VCaP (cell line): ENCODE results near the gene TCTA.

ENCODE experiments used
- H3K27ac ChIP-seq: fragments of 450-650 bp; 2 replicates; pipeline ENCODE4 v1.5.1; 2017
- TF ChIP-seq, protein P1 (sequence below): fragments of 450-650 bp; conservative IDR thresholded peaks from 2 replicates; pipeline ENCODE4 v1.5.1; 2017; ENCODE audit warnings: mild to moderate bottlenecking, moderate library complexity

TCTA gene

DNA sequence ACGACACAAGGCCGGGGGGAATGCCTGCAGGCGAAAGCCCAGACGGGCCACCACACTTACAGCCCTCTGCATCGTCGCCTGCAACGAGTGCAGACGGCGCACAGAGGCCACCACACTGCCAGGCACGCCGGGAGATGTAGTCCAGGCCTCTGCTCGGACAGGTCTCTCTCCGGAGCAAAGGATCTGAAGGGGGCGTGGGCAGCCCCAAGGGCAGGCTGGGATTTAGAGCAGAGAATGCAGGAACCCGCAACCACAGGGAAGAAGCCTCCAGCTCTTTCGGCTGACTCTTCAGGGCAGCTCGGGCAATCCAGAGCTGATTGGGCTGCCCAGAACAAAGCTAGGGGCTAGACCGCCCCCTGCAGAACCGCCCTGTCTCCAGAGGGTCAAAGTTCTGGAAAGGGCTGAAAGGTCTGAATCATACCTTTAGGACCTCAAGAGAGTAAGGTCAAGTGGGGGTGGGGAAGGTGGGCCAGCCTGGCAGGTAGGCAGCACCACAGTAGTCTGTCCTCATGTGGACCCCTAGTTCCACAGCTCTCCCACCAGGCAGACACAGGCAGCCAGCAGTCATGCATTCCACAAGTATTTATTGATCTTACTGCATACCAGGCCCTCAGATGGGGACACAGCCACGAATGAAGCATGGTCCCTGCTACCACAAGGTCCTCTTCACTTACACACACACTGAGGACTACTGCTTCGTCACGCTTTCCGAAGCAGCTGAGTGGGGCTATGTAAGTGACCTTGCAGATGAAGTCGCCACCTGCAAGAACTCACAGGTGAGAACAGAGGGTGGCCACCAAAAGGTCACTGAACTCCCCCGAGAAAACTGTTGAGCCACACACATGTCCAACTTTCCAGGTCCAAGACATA lies 10.4 kb downstream of the TCTA start, which contains the start of gene AMT:
TSS of gene AMT (minus strand) at position 95 of the 870 bp plus-strand sequence. CDS start at position 72, 23 bp downstream.
- no peak within 1 kb of the TSS for H3K27ac ChIP-seq
- TF ChIP-seq, protein P1, sequence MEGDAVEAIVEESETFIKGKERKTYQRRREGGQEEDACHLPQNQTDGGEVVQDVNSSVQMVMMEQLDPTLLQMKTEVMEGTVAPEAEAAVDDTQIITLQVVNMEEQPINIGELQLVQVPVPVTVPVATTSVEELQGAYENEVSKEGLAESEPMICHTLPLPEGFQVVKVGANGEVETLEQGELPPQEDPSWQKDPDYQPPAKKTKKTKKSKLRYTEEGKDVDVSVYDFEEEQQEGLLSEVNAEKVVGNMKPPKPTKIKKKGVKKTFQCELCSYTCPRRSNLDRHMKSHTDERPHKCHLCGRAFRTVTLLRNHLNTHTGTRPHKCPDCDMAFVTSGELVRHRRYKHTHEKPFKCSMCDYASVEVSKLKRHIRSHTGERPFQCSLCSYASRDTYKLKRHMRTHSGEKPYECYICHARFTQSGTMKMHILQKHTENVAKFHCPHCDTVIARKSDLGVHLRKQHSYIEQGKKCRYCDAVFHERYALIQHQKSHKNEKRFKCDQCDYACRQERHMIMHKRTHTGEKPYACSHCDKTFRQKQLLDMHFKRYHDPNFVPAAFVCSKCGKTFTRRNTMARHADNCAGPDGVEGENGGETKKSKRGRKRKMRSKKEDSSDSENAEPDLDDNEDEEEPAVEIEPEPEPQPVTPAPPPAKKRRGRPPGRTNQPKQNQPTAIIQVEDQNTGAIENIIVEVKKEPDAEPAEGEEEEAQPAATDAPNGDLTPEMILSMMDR: no peak

GRCh38 chr3:49424816-49425215 lies 12.6 kb downstream of the TCTA start:
- TF ChIP-seq, protein P1: no peak
- no peak overlapping the region for H3K27ac ChIP-seq

GRCh38 chr3:49427586-49427985 lies 15.4 kb downstream of the TCTA start:
- TF ChIP-seq, protein P1: no peak
- H3K27ac ChIP-seq: no peak overlapping the region

DNA sequence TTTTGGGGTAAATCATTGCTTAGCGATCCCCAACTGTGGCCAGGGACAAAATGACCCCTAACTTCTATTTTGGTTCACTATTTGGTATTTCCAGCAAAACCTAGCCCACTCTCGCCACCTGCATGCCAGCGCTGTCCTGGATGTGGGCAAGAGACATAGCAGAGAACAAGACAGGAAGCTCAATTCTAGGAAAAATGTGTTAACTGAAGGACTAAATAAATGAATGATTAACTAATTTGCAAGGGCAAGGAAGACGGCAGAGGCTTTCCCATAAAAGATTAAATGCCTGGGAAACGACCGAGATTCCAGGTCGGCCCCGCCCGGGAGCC lies 16.5 kb downstream of the TCTA start:
- TF ChIP-seq, protein P1: peak; percentile 19; the same call in 1 of the 2 replicates
- H3K27ac ChIP-seq: peak overlapping the region; percentile 94

DNA sequence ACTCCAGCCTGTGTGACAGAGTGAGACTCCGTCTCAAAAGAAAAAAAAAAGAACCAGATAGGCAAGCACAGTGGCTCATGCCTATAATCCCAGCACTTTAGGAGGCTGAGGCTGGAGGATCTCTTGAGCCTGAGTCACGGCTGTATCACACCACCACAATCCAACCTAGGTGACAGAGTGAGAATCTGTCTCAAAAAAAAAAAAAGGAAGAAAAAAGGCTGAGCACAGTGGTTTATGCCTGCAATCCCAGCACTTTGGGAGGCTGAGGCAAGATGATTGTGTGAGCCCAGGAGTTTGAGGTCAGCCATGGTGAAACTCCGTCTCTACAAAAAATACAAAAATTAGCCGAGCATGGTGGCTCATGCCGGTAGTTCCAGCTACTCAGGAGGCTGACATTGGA lies 22.5 kb downstream of the TCTA start:
- H3K27ac ChIP-seq: no peak overlapping the region
- TF ChIP-seq, protein P1: no peak

DNA sequence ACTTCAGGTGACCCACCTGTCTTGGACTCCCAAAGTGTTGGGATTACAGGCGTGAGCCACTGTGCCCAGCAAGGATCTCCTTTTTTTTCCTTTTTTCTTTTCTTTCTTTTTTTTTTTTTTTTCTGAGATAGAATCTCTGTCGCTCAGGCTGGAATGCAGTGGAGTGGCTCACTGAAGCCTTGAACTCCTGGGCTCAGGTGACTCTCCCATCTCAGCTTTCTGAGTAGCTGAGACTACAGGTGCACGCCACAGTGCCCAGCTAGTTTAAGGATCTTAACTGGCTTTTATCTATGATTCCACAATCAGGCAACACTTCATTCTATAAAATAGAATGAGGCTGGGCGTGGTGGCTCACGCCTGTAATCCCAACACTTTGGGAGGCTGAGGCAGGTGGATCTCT lies 33.2 kb downstream of the TCTA start:
- TF ChIP-seq, protein P1: no peak
- no peak overlapping the region for H3K27ac ChIP-seq

- TF ChIP-seq, protein P1: no peak
- H3K27ac ChIP-seq: no peak overlapping the region
These were observed 41.4 kb downstream of the TCTA start for GRCh38 chr3:49453621-49454020.
